ENCODE results near the gene UST. TPM values are rescaled to one million over a fixed set of nuclear protein-coding genes. Genes with fewer than 3 reads are reported as not detected.

The UST gene
- total RNA-seq, 2 experiments from 2014 or later, result 1.2 to 1.5 TPM

- intact Hi-C loops (cut with micrococcal nuclease), result no loop called here
- ChIA-PET POLR2A (interaction anchor here (0.6 kb wide), 1 partner anchor 340 kb away, joined by 3 read pairs; no protein-coding TSS in a partner anchor), CTCF (no interaction called here)
- no peaks in the 10 kb centered on the region for H3K27me3 Mint-ChIP-seq
- DNase-seq (no peak), ATAC-seq (no peak)
- no peaks in the 10 kb centered on the region for H3K4me1 Mint-ChIP-seq (ENCODE audit: low read depth)
- H3K4me3 Mint-ChIP-seq, result no peak overlapping the region
- TF ChIP-seq CTCF (IDR thresholded peaks at IDR 0.05), result no peak
- no peaks in the 10 kb centered on the region for H3K9me3 Mint-ChIP-seq
- H3K36me3 Mint-ChIP-seq (ENCODE audit: low read depth), result no peaks in the 10 kb centered on the region
- no peak overlapping the region for H3K27ac Mint-ChIP-seq
Measured at GRCh38 chr6:148965287-148965686, 218.5 kb downstream of the UST start.

- Mint-ChIP-seq H3K4me1 (ENCODE audit: low read depth) (no peaks in the 10 kb centered on the region), H3K27me3 (peaks cover 3% of the 10 kb centered on the region), H3K4me3 (no peak overlapping the region), H3K9me3 (no peaks in the 10 kb centered on the region), H3K36me3 (ENCODE audit: low read depth) (no peaks in the 10 kb centered on the region), H3K27ac (no peak overlapping the region)
- ATAC-seq (no peak), DNase-seq (no peak)
- no peak for TF ChIP-seq CTCF (IDR thresholded peaks at IDR 0.05)
- ChIA-PET POLR2A (no interaction called here), CTCF (interaction anchor here (2.2 kb wide), 1 partner anchor 389 kb away, joined by 7 read pairs; no protein-coding TSS in a partner anchor)
- intact Hi-C loops (cut with micrococcal nuclease), result no loop called here
Measured at GRCh38 chr6:148967011-148967520, 220.2 kb downstream of the UST start.

GRCh38 chr6:148967541-148967956 is 220.7 kb downstream of the UST start:
- TF ChIP-seq CTCF (IDR thresholded peaks at IDR 0.05), result no peak
- Mint-ChIP-seq H3K27me3 (peaks cover 3% of the 10 kb centered on the region), H3K27ac (no peak overlapping the region), H3K9me3 (no peaks in the 10 kb centered on the region), H3K36me3 (ENCODE audit: low read depth) (no peaks in the 10 kb centered on the region), H3K4me3 (no peak overlapping the region), H3K4me1 (ENCODE audit: low read depth) (no peaks in the 10 kb centered on the region)
- no peak for DNase-seq
- ATAC-seq, result no peak
- CTCF ChIA-PET, result interaction anchor here (2.2 kb wide), 1 partner anchor 390 kb away, joined by 7 read pairs; no protein-coding TSS in a partner anchor
- POLR2A ChIA-PET, result no interaction called here
- intact Hi-C loops (cut with micrococcal nuclease), result no loop called here

- Mint-ChIP-seq H3K4me3 (no peak overlapping the region), H3K36me3 (ENCODE audit: low read depth) (no peaks in the 10 kb centered on the region), H3K4me1 (ENCODE audit: low read depth) (no peaks in the 10 kb centered on the region), H3K9me3 (no peaks in the 10 kb centered on the region), H3K27me3 (peaks cover 3% of the 10 kb centered on the region), H3K27ac (no peak overlapping the region)
- CTCF ChIA-PET, result interaction anchor here (1.5 to 2.2 kb wide), 2 partner anchors 391 to 463 kb away, joined by 4 to 7 read pairs; no protein-coding TSS in a partner anchor
- intact Hi-C loops (cut with micrococcal nuclease), result no loop called here
- ATAC-seq (no peak), DNase-seq (no peak)
- TF ChIP-seq CTCF (IDR thresholded peaks at IDR 0.05), result no peak
- POLR2A ChIA-PET, result no interaction called here
Measured at GRCh38 chr6:148968771-148969602, 222.2 kb downstream of the UST start.

GRCh38 chr6:148969603-148970061 is 222.8 kb downstream of the UST start:
- Mint-ChIP-seq H3K36me3 (ENCODE audit: low read depth) (no peaks in the 10 kb centered on the region), H3K4me3 (no peak overlapping the region), H3K27ac (no peak overlapping the region), H3K27me3 (peaks cover 6% of the 10 kb centered on the region), H3K4me1 (ENCODE audit: low read depth) (no peaks in the 10 kb centered on the region), H3K9me3 (no peaks in the 10 kb centered on the region)
- no peak for ATAC-seq
- ChIA-PET CTCF (interaction anchor here (1.5 kb wide), 1 partner anchor 462 kb away, joined by 4 read pairs; no protein-coding TSS in a partner anchor), POLR2A (interaction anchor here (0.9 kb wide), 1 partner anchor 13 kb away, joined by 3 read pairs; no protein-coding TSS in a partner anchor)
- TF ChIP-seq CTCF (IDR thresholded peaks at IDR 0.05), result no peak
- DNase-seq, result no peak
- intact Hi-C loops (cut with micrococcal nuclease), result no loop called here

Measured in activated CD8-positive, alpha-beta T cell treated with anti-CD3 and anti-CD28 coated beads for 36 hours (primary cell).